Loucy (cell line): ENCODE results near the gene KCNMB2.

Experiments
- EZH2phosphoT487 ChIP-seq: fragments of 200-600 bp; IDR thresholded peaks from 2 replicates; pipeline ENCODE4 v1.6.1; 2018; ENCODE audit warnings: antibody characterized with exemption, mild to moderate bottlenecking, moderate library complexity, borderline replicate concordance
- TF ChIP-seq, protein P1 (sequence below): fragments of 200-600 bp; sonication (generic); conservative IDR thresholded peaks from 2 replicates; pipeline ENCODE4 v1.5.1; 2014; ENCODE audit warnings: mild to moderate bottlenecking, antibody characterized with exemption, low read length

DNA sequence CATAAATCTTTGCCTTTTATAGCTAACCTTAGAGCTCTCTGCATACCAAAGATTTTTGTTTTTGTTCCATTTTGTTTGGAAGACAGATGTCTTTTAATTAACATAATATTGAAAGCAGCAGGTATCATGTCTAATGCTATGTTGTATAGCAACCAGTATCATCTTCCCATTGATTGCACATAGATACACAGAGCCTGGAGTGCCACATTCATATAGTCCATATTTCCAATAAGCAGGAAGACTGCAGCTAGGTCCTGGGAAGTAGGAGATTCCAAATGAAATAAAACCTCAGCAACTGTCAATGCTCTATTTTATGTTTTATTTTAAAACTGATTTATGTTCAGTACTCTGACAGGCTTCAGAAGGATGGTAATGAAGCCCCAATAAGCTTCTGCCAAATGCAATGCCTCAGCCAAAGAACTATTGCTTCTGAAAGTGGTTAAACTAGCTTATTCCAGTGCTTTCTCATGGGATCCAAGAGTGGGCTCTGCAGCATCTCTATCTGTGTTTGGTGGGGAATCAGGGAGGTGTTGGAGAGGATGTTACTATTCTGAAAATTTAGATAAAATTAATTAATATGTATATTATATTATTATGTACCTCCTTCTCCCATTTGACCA is 6.5 kb upstream of the KCNMB2 start:
- no peak for TF ChIP-seq EZH2phosphoT487
- TF ChIP-seq, protein P1, sequence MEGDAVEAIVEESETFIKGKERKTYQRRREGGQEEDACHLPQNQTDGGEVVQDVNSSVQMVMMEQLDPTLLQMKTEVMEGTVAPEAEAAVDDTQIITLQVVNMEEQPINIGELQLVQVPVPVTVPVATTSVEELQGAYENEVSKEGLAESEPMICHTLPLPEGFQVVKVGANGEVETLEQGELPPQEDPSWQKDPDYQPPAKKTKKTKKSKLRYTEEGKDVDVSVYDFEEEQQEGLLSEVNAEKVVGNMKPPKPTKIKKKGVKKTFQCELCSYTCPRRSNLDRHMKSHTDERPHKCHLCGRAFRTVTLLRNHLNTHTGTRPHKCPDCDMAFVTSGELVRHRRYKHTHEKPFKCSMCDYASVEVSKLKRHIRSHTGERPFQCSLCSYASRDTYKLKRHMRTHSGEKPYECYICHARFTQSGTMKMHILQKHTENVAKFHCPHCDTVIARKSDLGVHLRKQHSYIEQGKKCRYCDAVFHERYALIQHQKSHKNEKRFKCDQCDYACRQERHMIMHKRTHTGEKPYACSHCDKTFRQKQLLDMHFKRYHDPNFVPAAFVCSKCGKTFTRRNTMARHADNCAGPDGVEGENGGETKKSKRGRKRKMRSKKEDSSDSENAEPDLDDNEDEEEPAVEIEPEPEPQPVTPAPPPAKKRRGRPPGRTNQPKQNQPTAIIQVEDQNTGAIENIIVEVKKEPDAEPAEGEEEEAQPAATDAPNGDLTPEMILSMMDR = no peak
